Fibroblast of lung (primary cell): Measurements from ENCODE around the gene C4BPA. TPM values are rescaled to one million over a fixed set of nuclear protein-coding genes. Genes with fewer than 3 reads are reported as not detected.

Experiments used
- DNase-seq, 2 donors: peaks; one replicate each; pipeline versions ENCODE4 v3.0.0 to v3.0.0-alpha.2; 2010; ENCODE audit warnings: low read depth in 2 of 2
- H2AFZ ChIP-seq: 2 replicates; pipeline ENCODE4 v1.5.1; 2012; ENCODE audit warnings: low read length, control low read depth, inconsistent platforms
- H3K27ac ChIP-seq: 2 replicates; pipeline ENCODE4 v1.5.1; 2011; ENCODE audit warnings: low read length, control low read depth; ENCODE audit not compliant: insufficient read depth
- H3K27me3 ChIP-seq: 2 replicates; pipeline ENCODE4 v1.5.1; 2011; ENCODE audit warnings: mild to moderate bottlenecking, low read length; ENCODE audit not compliant: control insufficient read depth, insufficient read depth
- H3K36me3 ChIP-seq: 2 replicates; pipeline ENCODE4 v1.5.1; 2011; ENCODE audit warnings: low read length; ENCODE audit not compliant: control insufficient read depth, insufficient read depth
- H3K4me1 ChIP-seq: 2 replicates; pipeline ENCODE4 v1.5.1; 2011; ENCODE audit warnings: low read length; ENCODE audit not compliant: control insufficient read depth, insufficient read depth; ENCODE audit errors: extremely low read depth
- H3K4me2 ChIP-seq: 2 replicates; pipeline ENCODE4 v1.5.1; 2011; ENCODE audit warnings: low read length, control low read depth; ENCODE audit not compliant: insufficient read depth; ENCODE audit errors: extremely low read depth
- H3K4me3 ChIP-seq, 4 experiments: fragments of 200-600 bp in 1 of 4; sonication (generic) in 1 of 4; replicated peaks in 1 of 4; 2 replicates each; pipeline ENCODE4 v1.5.1; 2011 to 2016; ENCODE audit warnings: low read length in 4 of 4, low read depth in 3 of 4, mild to moderate bottlenecking in 3 of 4, control low read depth in 2 of 4, inconsistent platforms in 1 of 4, mixed read lengths in 1 of 4; ENCODE audit not compliant: insufficient read depth in 1 of 4; ENCODE audit errors: control extremely low read depth in 1 of 4
- H3K79me2 ChIP-seq: 2 replicates; pipeline ENCODE4 v1.5.1; 2012; ENCODE audit warnings: mild to moderate bottlenecking, low read length, inconsistent platforms; ENCODE audit not compliant: control insufficient read depth, insufficient read depth
- H3K9ac ChIP-seq: 2 replicates; pipeline ENCODE4 v1.5.1; 2011; ENCODE audit warnings: mild to moderate bottlenecking, low read length, control low read depth; ENCODE audit not compliant: insufficient read depth
- H3K9me3 ChIP-seq: 2 replicates; pipeline ENCODE4 v1.5.1; 2012; ENCODE audit warnings: low read depth, low read length; ENCODE audit not compliant: control insufficient read depth, insufficient read depth
- H4K20me1 ChIP-seq: 2 replicates; pipeline ENCODE4 v1.5.1; 2011; ENCODE audit warnings: low read length; ENCODE audit not compliant: control insufficient read depth, insufficient read depth; ENCODE audit errors: extremely low read depth
- CTCF ChIP-seq, 2 donors: IDR thresholded peaks in 1 of 2; conservative IDR thresholded peaks in 1 of 2; 1 replicate in 1 of 2; 2 replicates in 1 of 2; pipeline ENCODE4 v1.5.1; 2011 to 2012; ENCODE audit warnings: low read length in 2 of 2, control low read depth in 1 of 2, inconsistent platforms in 1 of 2, low read depth in 1 of 2, mild to moderate bottlenecking in 1 of 2
- EZH2 ChIP-seq: IDR thresholded peaks from 2 replicates; pipeline ENCODE4 v1.5.1; 2012; ENCODE audit warnings: low read length, control low read depth, mild to moderate bottlenecking; ENCODE audit errors: missing control alignments
- polyA plus RNA-seq, 2 donors: library from polyadenylated mRNA; depleted of rRNA in 1 of 2; stranded (reverse) in 1 of 2; unstranded in 1 of 2; fragments of >200 nt; gene quantifications; 2 replicates each; pipeline ENCODE4 v1.2.1, GENCODE V29; 2011 to 2012; ENCODE audit warnings: missing spikeins in 1 of 2
- total RNA-seq: library from RNA; depleted of rRNA; stranded (reverse); fragments of >200 nt; gene quantifications from 2 replicates; pipeline ENCODE4 v1.2.1, GENCODE V29; 2014

The C4BPA gene
- total and polyA plus RNA-seq, 2 donors (not counting 1 experiment from before 2014, with no cell fraction given) = not detected

DNA sequence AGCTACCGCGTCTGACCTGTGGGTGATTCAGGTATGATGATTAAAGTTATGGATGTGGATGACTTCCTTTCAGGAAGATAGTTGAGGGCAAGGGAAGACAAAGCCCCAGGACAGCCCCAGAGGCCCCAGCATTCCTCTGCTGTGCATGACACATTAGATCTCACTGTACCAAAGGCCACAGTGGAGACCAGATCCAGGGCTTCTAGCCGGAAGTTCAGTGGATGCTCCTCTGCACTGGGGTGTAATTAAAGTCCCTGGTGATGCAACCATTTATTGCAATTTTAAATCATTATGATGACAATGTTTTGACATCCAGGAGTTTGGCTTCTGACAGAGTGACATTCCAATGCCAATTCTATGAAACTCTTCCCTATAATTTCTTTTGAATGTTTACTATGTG lies 5.0 kb downstream of the C4BPA start:
- H3K9me3 ChIP-seq = no peaks in the 10 kb centered on the region
- H3K79me2 ChIP-seq = no peaks in the 10 kb centered on the region
- TF ChIP-seq CTCF (conservative IDR thresholded peaks at IDR 0.05 in 1 of 2, IDR thresholded peaks at IDR 0.05 in 1 of 2; ENCODE audit: low read depth in 1 of 2, low read length in 2 of 2) = no peak
- TF ChIP-seq EZH2 = no peak
- H4K20me1 ChIP-seq = no peaks in the 10 kb centered on the region
- no peak overlapping the region for H3K4me2 ChIP-seq
- H3K27me3 ChIP-seq = no peaks in the 10 kb centered on the region
- no peak for DNase-seq
- H3K27ac ChIP-seq = no peak overlapping the region
- no peaks in the 10 kb centered on the region for H3K36me3 ChIP-seq
- no peaks in the 10 kb centered on the region for H3K4me1 ChIP-seq
- H3K4me3 ChIP-seq = no peak overlapping the region
- no peak overlapping the region for H3K9ac ChIP-seq
- H2AFZ ChIP-seq = no peak overlapping the region

- no peaks in the 10 kb centered on the region for H3K79me2 ChIP-seq
- no peaks in the 10 kb centered on the region for H3K9me3 ChIP-seq
- TF ChIP-seq EZH2 (no peak), CTCF (conservative IDR thresholded peaks at IDR 0.05 in 1 of 2, IDR thresholded peaks at IDR 0.05 in 1 of 2; ENCODE audit: low read depth in 1 of 2, low read length in 2 of 2) (no peak)
- no peaks in the 10 kb centered on the region for H3K27me3 ChIP-seq
- no peak for DNase-seq
- no peaks in the 10 kb centered on the region for H3K36me3 ChIP-seq
- H3K27ac ChIP-seq = no peak overlapping the region
- H3K4me1 ChIP-seq = no peaks in the 10 kb centered on the region
- H3K4me3 ChIP-seq = no peak overlapping the region
- H3K9ac ChIP-seq = no peak overlapping the region
- H3K4me2 ChIP-seq = no peak overlapping the region
- no peaks in the 10 kb centered on the region for H4K20me1 ChIP-seq
- no peak overlapping the region for H2AFZ ChIP-seq
Observed at GRCh38 chr1:207112616-207113296, 8.7 kb downstream of the C4BPA start.

- H3K4me1 ChIP-seq = no peaks in the 10 kb centered on the region
- no peaks in the 10 kb centered on the region for H4K20me1 ChIP-seq
- DNase-seq = peak in 1 of 2 donors; percentile 43
Observed at GRCh38 chr1:207115269-207115668, 11.2 kb downstream of the C4BPA start.

More at GRCh38 chr1:207115269-207115668, 11.2 kb downstream of the C4BPA start:
- H3K79me2 ChIP-seq = no peaks in the 10 kb centered on the region
- H2AFZ ChIP-seq = no peak overlapping the region
- TF ChIP-seq CTCF (conservative IDR thresholded peaks at IDR 0.05 in 1 of 2, IDR thresholded peaks at IDR 0.05 in 1 of 2; ENCODE audit: low read depth in 1 of 2, low read length in 2 of 2) = no peak
- TF ChIP-seq EZH2 = no peak
- no peak overlapping the region for H3K27ac ChIP-seq
- no peak overlapping the region for H3K4me2 ChIP-seq
- H3K9me3 ChIP-seq = no peaks in the 10 kb centered on the region
- H3K27me3 ChIP-seq = no peaks in the 10 kb centered on the region
- H3K4me3 ChIP-seq = no peak overlapping the region
- no peak overlapping the region for H3K9ac ChIP-seq
- no peaks in the 10 kb centered on the region for H3K36me3 ChIP-seq
